Measurements from ENCODE around the gene HYLS1.

Gene HYLS1

DNA sequence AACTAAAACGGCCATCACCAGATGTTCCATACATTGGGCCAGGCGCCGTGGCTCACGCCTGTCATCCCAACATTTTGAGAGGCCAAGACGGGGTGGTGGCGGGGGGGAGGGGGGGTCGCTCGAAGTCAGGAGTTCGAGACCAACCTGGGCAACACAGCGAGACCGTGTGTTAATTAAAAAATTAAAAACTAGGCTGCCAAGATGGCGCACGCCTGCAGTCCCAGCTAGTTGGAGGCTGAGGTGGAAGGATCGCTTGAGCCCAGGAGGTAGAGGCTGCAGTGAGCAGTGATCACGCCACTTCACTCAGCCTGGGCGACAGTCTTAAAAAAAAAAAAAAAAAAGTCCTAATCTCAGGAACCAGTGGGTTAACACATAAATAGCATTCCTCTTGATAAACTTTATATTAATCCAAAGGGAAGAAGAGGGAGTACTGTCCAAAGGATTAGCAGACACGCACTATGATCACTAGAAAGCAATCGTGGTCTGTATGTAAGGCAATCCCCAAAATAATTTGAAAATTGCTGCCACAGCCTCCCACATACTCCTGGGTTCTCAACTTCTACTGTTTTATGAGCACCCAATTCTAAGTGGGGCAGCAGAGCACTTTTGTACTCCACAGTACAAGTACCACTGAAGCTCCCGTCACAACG lies 14.9 kb downstream of the HYLS1 start:
- DNase-seq, result no peak
- TF ChIP-seq CTCF (IDR thresholded peaks at IDR 0.05; ENCODE audit: low read depth, low read length), result no peak

GRCh38 chr11:125902927-125903710 lies 15.7 kb downstream of the HYLS1 start, which contains the start of gene PUS3:
TSS of gene PUS3 (minus strand) at chr11:125903206. CDS start at chr11:125896284, 6,922 bp downstream.
- peak; percentile 94 for DNase-seq
- Histone ChIP-seq H3K36me3 (peaks cover 21% of the 10 kb centered on the region), H3K9me3 (peaks cover 2% of the 10 kb centered on the region; the same call in 1 of the 2 replicates), H3K4me1 (no peaks in the 10 kb centered on the region), H3K4me3 (ENCODE audit: low read depth, low read length) (peak within 1 kb of the TSS; percentile 84), H3K27me3 (no peaks in the 10 kb centered on the region)
- TF ChIP-seq CTCF (IDR thresholded peaks at IDR 0.05; ENCODE audit: low read depth, low read length), result no peak

More for the DNA sequence above, 14.9 kb downstream of the HYLS1 start:
- no peaks in the 10 kb centered on the region for H3K27me3 ChIP-seq
- H3K9me3 ChIP-seq, result peaks cover 2% of the 10 kb centered on the region; the same call in 1 of the 2 replicates
- peaks cover 21% of the 10 kb centered on the region for H3K36me3 ChIP-seq
- peak overlapping the region; percentile 84 for H3K4me3 ChIP-seq (ENCODE audit: low read depth, low read length)
- no peaks in the 10 kb centered on the region for H3K4me1 ChIP-seq

DNA sequence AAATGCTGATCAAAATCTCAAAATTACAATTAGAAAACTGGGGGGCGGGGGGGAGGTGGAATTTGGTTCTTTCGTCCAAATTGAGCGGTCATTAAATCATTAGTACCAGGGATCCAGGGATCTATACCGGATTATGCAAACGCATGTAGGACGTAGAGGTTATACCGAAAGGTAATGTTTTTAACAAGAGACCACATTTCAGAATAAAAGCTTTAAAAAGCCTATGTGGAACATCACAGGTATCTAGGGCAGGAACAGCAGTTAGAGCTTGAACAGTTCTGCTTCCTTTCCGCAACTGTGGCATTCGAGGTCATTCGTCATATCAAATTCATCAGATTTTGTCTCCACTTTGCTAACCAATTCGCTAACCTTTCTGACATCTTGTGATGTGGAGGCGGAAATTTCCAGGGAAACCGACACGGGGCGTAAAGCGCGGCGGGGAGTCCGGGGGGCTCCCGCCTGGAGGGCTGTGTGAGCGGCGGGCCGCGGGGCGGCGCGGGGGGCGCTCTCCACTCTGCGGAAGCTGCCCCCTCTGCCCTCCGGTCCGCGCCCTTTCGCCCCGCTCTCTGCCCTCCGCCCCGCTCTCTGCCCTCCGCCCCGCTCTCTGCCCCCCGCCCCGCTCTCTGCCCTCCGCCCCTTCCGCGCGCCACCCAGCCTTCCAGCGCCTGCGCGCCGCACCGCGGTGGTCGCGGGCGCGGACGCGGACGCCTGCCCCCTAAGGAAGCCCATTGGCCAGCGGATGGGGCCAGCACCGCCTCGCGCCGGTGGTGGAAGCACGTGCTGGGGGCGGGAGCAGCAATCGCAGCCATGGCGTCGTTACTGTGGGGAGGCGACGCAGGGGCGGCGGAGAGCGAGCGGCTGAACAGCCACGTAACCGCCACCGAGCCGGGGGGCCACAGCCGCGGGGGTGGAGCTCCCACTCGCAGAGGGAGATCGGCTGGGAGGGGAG lies 16.5 kb downstream of the HYLS1 start, which contains the start of gene DDX25:
Gene DDX25, plus strand, starts transcription at position 798 of the 949 bp plus-strand sequence. Its CDS starts 10 bp downstream, at position 808.
- peak within 1 kb of the TSS; percentile 84 for H3K4me3 ChIP-seq (ENCODE audit: low read depth, low read length)
- TF ChIP-seq CTCF (IDR thresholded peaks at IDR 0.05; ENCODE audit: low read depth, low read length), result no peak
- no peaks in the 10 kb centered on the region for H3K4me1 ChIP-seq
- no peaks in the 10 kb centered on the region for H3K27me3 ChIP-seq
- DNase-seq, result peak; percentile 79
- H3K9me3 ChIP-seq, result peaks cover 2% of the 10 kb centered on the region; the same call in 1 of the 2 replicates
- peaks cover 17% of the 10 kb centered on the region for H3K36me3 ChIP-seq

DNA sequence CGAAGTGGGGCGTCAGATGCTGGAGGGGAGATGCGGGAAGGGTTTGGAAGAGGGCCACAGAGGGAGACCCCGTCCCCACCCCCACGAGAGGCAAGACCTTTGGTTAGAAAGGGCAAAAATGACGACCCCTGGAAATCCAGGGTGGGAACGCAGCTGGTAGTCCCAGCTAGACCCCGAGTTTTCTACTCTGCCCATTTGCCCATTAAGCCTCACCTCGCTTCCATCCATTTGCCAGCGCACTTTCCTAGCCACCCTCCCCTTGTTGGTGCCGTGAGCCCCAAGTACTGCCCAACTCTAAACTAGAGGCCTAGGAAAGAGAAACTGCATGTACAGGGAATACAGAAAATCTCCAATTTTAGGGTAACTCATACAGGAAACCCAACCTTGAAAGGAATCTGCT lies 17.2 kb downstream of the HYLS1 start:
- Histone ChIP-seq H3K9me3 (peaks cover 2% of the 10 kb centered on the region; the same call in 1 of the 2 replicates), H3K4me1 (no peaks in the 10 kb centered on the region), H3K27me3 (no peaks in the 10 kb centered on the region), H3K36me3 (peaks cover 10% of the 10 kb centered on the region; the same call in 1 of the 2 replicates), H3K4me3 (ENCODE audit: low read depth, low read length) (no peak overlapping the region)
- DNase-seq, result no peak
- no peak for TF ChIP-seq CTCF (IDR thresholded peaks at IDR 0.05; ENCODE audit: low read depth, low read length)

GRCh38 chr11:125910226-125910849 lies 22.9 kb downstream of the HYLS1 start:
- no peaks in the 10 kb centered on the region for H3K36me3 ChIP-seq
- no peak overlapping the region for H3K4me3 ChIP-seq (ENCODE audit: low read depth, low read length)
- no peak for DNase-seq
- H3K9me3 ChIP-seq, result no peaks in the 10 kb centered on the region
- no peaks in the 10 kb centered on the region for H3K27me3 ChIP-seq
- H3K4me1 ChIP-seq, result no peaks in the 10 kb centered on the region
- TF ChIP-seq CTCF (IDR thresholded peaks at IDR 0.05; ENCODE audit: low read depth, low read length), result no peak
